CD4-positive, alpha-beta T cell treated with Interleukin-6 for 4 hours (primary cell): ENCODE measurements around the gene FAM98C.
A peak's percentile ranks its signal among the peaks of the same experiment; 100 is the strongest.
"Not testable (repeated sequence)": the region's sequence is repeated elsewhere in the genome, so short reads cannot be mapped to it uniquely, and the experiment has no call there.

Experiments
- DNase-seq: peaks from one replicate; pipeline ENCODE4 v3.0.0-alpha.2; 2020; ENCODE audit warnings: mixed read lengths

The FAM98C gene

GRCh38 chr19:38400361-38400760 lies 2.5 kb upstream of the FAM98C start:
- no peak for DNase-seq

GRCh38 chr19:38401148-38401547 lies 1.7 kb upstream of the FAM98C start:
- DNase-seq, result no peak

GRCh38 chr19:38402623-38402966 lies 298 bp upstream of the FAM98C start:
- DNase-seq, result no peak

- DNase-seq, result no peak
Measured at GRCh38 chr19:38404858-38405257, 2.0 kb downstream of the FAM98C start.

- no peak for DNase-seq
Measured at GRCh38 chr19:38405276-38405675, 2.4 kb downstream of the FAM98C start.

- no peak for DNase-seq
Measured at GRCh38 chr19:38409631-38410133, 6.8 kb downstream of the FAM98C start.

- DNase-seq, result not testable (repeated sequence)
Measured at GRCh38 chr19:38410407-38410806, 7.5 kb downstream of the FAM98C start.

- no peak for DNase-seq
Measured at GRCh38 chr19:38411041-38411712, 8.3 kb downstream of the FAM98C start.

GRCh38 chr19:38411898-38412297 lies 9.0 kb downstream of the FAM98C start:
- DNase-seq, result not testable (repeated sequence)

GRCh38 chr19:38412491-38412890 lies 9.6 kb downstream of the FAM98C start:
- DNase-seq, result no peak

- DNase-seq, result no peak
Measured at GRCh38 chr19:38412961-38413360, 10.1 kb downstream of the FAM98C start.

- no peak for DNase-seq
Measured at GRCh38 chr19:38413416-38413815, 10.5 kb downstream of the FAM98C start.

- no peak for DNase-seq
Measured at GRCh38 chr19:38417146-38417543, 14.3 kb downstream of the FAM98C start.

- DNase-seq, result peak; percentile 74
Measured at GRCh38 chr19:38417544-38418506, 14.9 kb downstream of the FAM98C start.

- DNase-seq, result no peak
Measured at GRCh38 chr19:38420935-38421334, 18.0 kb downstream of the FAM98C start.

GRCh38 chr19:38421856-38422255 lies 19.0 kb downstream of the FAM98C start:
- DNase-seq, result no peak

- no peak for DNase-seq
Measured at GRCh38 chr19:38422438-38422837, 19.5 kb downstream of the FAM98C start.

- DNase-seq, result no peak
Measured at GRCh38 chr19:38424272-38424671, 21.4 kb downstream of the FAM98C start.

GRCh38 chr19:38425222-38425809 lies 22.4 kb downstream of the FAM98C start:
- no peak for DNase-seq

GRCh38 chr19:38425810-38426466 lies 23.0 kb downstream of the FAM98C start, which contains the start of gene RASGRP4:
TSS of gene RASGRP4 (minus strand) at chr19:38426219. CDS start at chr19:38426091, 128 bp downstream.
- peak; percentile 39 for DNase-seq

GRCh38 chr19:38427035-38427677 lies 24.3 kb downstream of the FAM98C start:
- DNase-seq, result peak; percentile 34
